ENCODE measurements around the gene ELMO1. TPM values are rescaled to one million over a fixed set of nuclear protein-coding genes. Genes with fewer than 3 reads are reported as not detected.

ELMO1 gene
- total RNA-seq, 2 donors from 2014 or later, result 10.9 to 56.0 TPM

DNA sequence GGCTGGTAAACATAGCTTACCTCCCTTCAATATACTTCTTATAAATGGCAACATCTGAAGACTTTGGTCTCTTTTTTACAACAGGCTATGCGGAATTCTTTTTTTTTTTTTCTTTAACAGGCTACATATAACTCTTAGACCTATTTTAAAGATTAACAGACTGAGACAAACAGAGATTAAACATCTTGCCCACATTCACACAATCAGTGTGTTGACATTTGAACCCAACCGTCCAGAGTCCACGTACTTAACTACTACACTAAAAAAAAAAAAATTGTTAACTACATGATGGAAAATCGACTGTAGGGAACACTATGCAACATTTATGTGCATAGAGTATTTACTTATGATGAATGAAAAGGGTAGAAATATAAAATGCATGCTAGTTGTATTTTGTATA, 298.5 kb downstream of the ELMO1 start:
- intact Hi-C loops (cut with DNase I), result no loop called here
- peaks cover 47% of the 10 kb centered on the region for H3K4me1 ChIP-seq
- TF ChIP-seq CTCF (IDR thresholded peaks at IDR 0.05) (no peak), POLR2A (IDR thresholded peaks at IDR 0.05) (no peak)
- ATAC-seq, result no peak
- no peaks in the 10 kb centered on the region for H3K9me3 ChIP-seq
- DNase-seq, result no peak
- H3K27ac ChIP-seq, result peak overlapping the region; percentile 25 to 75 (median 57)
- H3K27me3 ChIP-seq, result no peaks in the 10 kb centered on the region
- no peaks in the 10 kb centered on the region for H3K36me3 ChIP-seq (replicated peaks in 1 of 2; ENCODE audit: insufficient read depth in 1 of 2, low read depth in 2 of 2)
- H3K4me3 ChIP-seq, result no peak overlapping the region
- WGBS, 2 donors, result 12 to 21% methylated on average over 4 of the region's 4 CpGs

GRCh38 chr7:37149773-37150124, 298.9 kb downstream of the ELMO1 start:
- Histone ChIP-seq H3K4me3 (no peak overlapping the region), H3K27ac (peak overlapping the region; percentile 25 to 75 (median 57)), H3K9me3 (no peaks in the 10 kb centered on the region), H3K4me1 (peaks cover 47% of the 10 kb centered on the region), H3K36me3 (replicated peaks in 1 of 2; ENCODE audit: insufficient read depth in 1 of 2, low read depth in 2 of 2) (no peaks in the 10 kb centered on the region), H3K27me3 (no peaks in the 10 kb centered on the region)
- ATAC-seq (peak; percentile 27), DNase-seq (no peak)
- TF ChIP-seq POLR2A (IDR thresholded peaks at IDR 0.05), result no peak
- TF ChIP-seq CTCF (IDR thresholded peaks at IDR 0.05), result no peak
- intact Hi-C loops (cut with DNase I), result no loop called here

DNA sequence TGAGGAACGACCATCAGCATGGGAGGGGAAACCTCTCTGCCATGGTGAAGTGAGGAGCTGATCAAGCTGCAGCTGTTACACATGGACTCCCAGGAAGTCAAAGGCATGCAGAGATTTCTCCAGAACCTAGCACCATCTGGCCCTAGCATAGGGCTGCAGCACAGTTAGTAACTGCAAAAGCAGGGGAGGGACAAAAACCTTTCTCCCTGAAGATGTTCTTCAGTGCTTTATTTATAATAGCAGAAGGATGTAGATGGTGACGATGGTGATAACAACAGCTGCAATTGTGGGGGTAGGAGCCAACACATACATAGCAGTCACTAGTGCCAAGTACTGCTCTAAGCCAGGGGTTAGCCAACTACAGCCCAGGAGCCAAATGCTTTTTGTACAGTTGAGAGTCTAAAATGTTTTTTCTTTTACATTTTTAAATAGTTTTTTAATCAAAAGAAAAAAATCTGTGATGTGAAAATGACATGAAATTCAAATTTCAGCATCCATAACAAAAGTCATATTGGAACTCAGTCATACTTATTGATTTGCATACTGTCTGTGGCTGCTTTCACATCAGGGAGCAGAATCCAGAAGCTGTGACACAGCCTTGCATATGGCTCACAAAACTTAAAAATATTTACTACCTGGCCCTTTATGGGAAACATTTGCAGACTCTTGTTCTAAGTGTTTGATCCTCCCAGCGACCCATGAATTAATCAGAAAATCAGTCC, 299.5 kb downstream of the ELMO1 start:
- no peak for TF ChIP-seq CTCF (IDR thresholded peaks at IDR 0.05)
- no peak for TF ChIP-seq POLR2A (IDR thresholded peaks at IDR 0.05)
- Histone ChIP-seq H3K9me3 (no peaks in the 10 kb centered on the region), H3K4me3 (no peak overlapping the region), H3K36me3 (replicated peaks in 1 of 2; ENCODE audit: insufficient read depth in 1 of 2, low read depth in 2 of 2) (no peaks in the 10 kb centered on the region), H3K27me3 (no peaks in the 10 kb centered on the region), H3K27ac (peak overlapping the region; percentile 5 to 75 (median 57)), H3K4me1 (peaks cover 47% of the 10 kb centered on the region)
- DNase-seq, result no peak
- intact Hi-C loops (cut with DNase I), result no loop called here
- ATAC-seq, result no peak
- WGBS, 2 donors, result 11 to 36% methylated on average over 3 of the region's 3 CpGs

DNA sequence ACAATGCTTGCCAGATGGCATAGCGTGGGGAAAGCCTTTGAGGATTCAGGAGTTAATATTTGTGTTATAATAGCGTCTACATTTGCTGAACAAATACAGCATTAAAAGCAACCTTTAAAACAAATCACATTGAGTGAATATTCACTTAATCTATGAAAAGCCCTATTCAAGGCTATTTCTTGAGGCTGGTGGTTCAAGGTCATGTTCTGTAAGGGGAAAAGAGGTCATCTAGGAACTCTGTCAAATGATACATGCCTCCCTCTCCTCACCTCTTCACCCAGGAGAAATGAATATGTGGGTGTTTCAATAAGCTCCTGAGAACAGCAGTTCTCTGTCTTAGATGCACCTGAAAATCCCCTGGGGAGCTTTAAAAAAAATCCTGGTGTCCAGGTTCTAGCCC, 303.0 kb downstream of the ELMO1 start:
- intact Hi-C loops (cut with DNase I), result no loop called here
- H3K4me3 ChIP-seq, result no peak overlapping the region
- H3K27ac ChIP-seq, result no peak overlapping the region
- TF ChIP-seq POLR2A (IDR thresholded peaks at IDR 0.05) (no peak), CTCF (IDR thresholded peaks at IDR 0.05) (no peak)
- no peaks in the 10 kb centered on the region for H3K9me3 ChIP-seq
- H3K36me3 ChIP-seq (replicated peaks in 1 of 2; ENCODE audit: insufficient read depth in 1 of 2, low read depth in 2 of 2), result no peaks in the 10 kb centered on the region
- DNase-seq, result no peak
- no peak for ATAC-seq
- WGBS, 2 donors, result 30 to 43% methylated on average over 2 of the region's 2 CpGs
- H3K4me1 ChIP-seq, result peaks cover 19% of the 10 kb centered on the region
- no peaks in the 10 kb centered on the region for H3K27me3 ChIP-seq

DNA sequence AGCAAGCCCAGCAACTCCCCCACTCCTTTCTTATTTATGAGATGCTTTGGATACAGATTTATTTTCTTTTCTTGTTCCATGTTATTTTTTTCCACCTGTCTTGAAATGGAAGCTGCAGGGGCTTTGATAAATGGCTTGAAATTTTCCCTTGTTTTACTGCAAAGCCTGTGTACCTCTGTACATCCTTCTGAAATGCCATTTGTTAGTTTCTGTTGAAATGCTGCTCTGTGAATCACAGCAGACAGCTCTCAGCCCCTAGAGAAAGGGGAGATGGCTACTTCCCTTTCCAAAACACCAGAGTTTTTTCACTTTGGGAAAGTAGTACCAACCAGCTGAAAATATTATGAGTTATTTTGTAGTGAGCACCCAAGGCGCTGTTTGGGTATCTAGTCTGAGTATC, 304.2 kb downstream of the ELMO1 start:
- WGBS, 2 donors, result 93 to 97% methylated on average over 1 of the region's 1 CpG
- TF ChIP-seq POLR2A (IDR thresholded peaks at IDR 0.05) (no peak), CTCF (IDR thresholded peaks at IDR 0.05) (no peak)
- intact Hi-C loops (cut with DNase I), result no loop called here
- Histone ChIP-seq H3K4me1 (peaks cover 8% of the 10 kb centered on the region), H3K27ac (no peak overlapping the region), H3K9me3 (no peaks in the 10 kb centered on the region), H3K36me3 (replicated peaks in 1 of 2; ENCODE audit: insufficient read depth in 1 of 2, low read depth in 2 of 2) (no peaks in the 10 kb centered on the region), H3K27me3 (no peaks in the 10 kb centered on the region), H3K4me3 (no peak overlapping the region)
- ATAC-seq (no peak), DNase-seq (no peak)

Data from body of pancreas (tissue), 4 donors.